ENCODE results near the gene TPSB2.
"Not testable (repeated sequence)": the region's sequence is repeated elsewhere in the genome, so short reads cannot be mapped to it uniquely, and the experiment has no call there.

The TPSB2 gene

GRCh38 chr16:1249031-1249755 is 19.2 kb upstream of the TPSB2 start:
- H3K9me2 ChIP-seq (replicated peaks; ENCODE audit: control insufficient read depth, low read length); H3K27ac ChIP-seq (ENCODE audit: low read depth, low read length); H3F3A ChIP-seq (ENCODE audit: control insufficient read depth, insufficient read depth); H3K4me2 ChIP-seq (ENCODE audit: low read length); H3K4me1 ChIP-seq (ENCODE audit: control insufficient read depth, low read length); H3K27me3 ChIP-seq (ENCODE audit: control insufficient read depth, low read length); H4K20me1 ChIP-seq (ENCODE audit: control insufficient read depth, insufficient read depth, low read depth, low read length); H3K9me3 ChIP-seq (ENCODE audit: control insufficient read depth, insufficient read depth, low read length); H3K4me3 ChIP-seq (ENCODE audit: low read length); H3K36me3 ChIP-seq (ENCODE audit: control insufficient read depth, low read length); H3K79me2 ChIP-seq (ENCODE audit: control insufficient read depth, low read length): not testable (repeated sequence)

- not testable (repeated sequence) for H3K27ac ChIP-seq (ENCODE audit: low read depth, low read length)
Measured at GRCh38 chr16:1247903-1248537, 18.0 kb upstream of the TPSB2 start.

GRCh38 chr16:1245452-1246020 is 15.6 kb upstream of the TPSB2 start:
- H3F3A ChIP-seq (ENCODE audit: control insufficient read depth, insufficient read depth) = no peaks in the 10 kb centered on the region
- H3K27me3 ChIP-seq (ENCODE audit: control insufficient read depth, low read length) = no peaks in the 10 kb centered on the region
- H3K4me2 ChIP-seq (ENCODE audit: low read length) = no peak overlapping the region
- H3K79me2 ChIP-seq (ENCODE audit: control insufficient read depth, low read length) = no peaks in the 10 kb centered on the region
- H3K36me3 ChIP-seq (ENCODE audit: control insufficient read depth, low read length) = no peaks in the 10 kb centered on the region
- no peaks in the 10 kb centered on the region for H3K9me3 ChIP-seq (ENCODE audit: control insufficient read depth, insufficient read depth, low read length)
- H3K9me2 ChIP-seq (replicated peaks; ENCODE audit: control insufficient read depth, low read length) = no peaks in the 10 kb centered on the region
- H3K27ac ChIP-seq (ENCODE audit: low read depth, low read length) = no peak overlapping the region
- TF ChIP-seq EZH2phosphoT487 (IDR thresholded peaks at IDR 0.05; ENCODE audit: borderline replicate concordance, low read length) = no peak
- H3K4me3 ChIP-seq (ENCODE audit: low read length) = no peak overlapping the region
- H4K20me1 ChIP-seq (ENCODE audit: control insufficient read depth, insufficient read depth, low read depth, low read length) = no peaks in the 10 kb centered on the region
- no peaks in the 10 kb centered on the region for H3K4me1 ChIP-seq (ENCODE audit: control insufficient read depth, low read length)

More at GRCh38 chr16:1247903-1248537, 18.0 kb upstream of the TPSB2 start:
- H3K4me2 ChIP-seq (ENCODE audit: low read length); H3K27me3 ChIP-seq (ENCODE audit: control insufficient read depth, low read length); H3F3A ChIP-seq (ENCODE audit: control insufficient read depth, insufficient read depth); H3K4me1 ChIP-seq (ENCODE audit: control insufficient read depth, low read length); H3K4me3 ChIP-seq (ENCODE audit: low read length); H3K79me2 ChIP-seq (ENCODE audit: control insufficient read depth, low read length); H3K36me3 ChIP-seq (ENCODE audit: control insufficient read depth, low read length); H4K20me1 ChIP-seq (ENCODE audit: control insufficient read depth, insufficient read depth, low read depth, low read length); H3K9me2 ChIP-seq (replicated peaks; ENCODE audit: control insufficient read depth, low read length); H3K9me3 ChIP-seq (ENCODE audit: control insufficient read depth, insufficient read depth, low read length): not testable (repeated sequence)

DNA sequence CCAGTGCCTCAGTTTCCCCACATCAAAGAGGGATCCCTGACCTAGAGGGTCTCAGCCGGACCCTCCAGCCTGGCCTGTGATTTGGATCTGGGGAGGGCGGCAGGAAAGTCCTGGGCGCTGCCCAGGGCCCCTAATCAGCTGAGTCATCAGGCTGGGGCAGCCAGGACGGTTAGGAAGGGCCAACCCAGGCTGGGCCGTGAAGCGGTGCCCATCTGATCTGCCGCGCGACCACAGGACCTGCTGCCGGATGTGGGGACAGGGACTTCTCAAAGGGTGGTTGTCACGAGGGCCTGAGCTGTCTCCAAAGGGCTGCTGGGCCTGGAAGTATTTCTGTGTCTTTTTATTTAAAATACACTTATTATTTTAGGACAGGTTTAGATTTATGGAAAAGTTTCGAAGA is 14.9 kb upstream of the TPSB2 start:
- no peaks in the 10 kb centered on the region for H3K4me1 ChIP-seq (ENCODE audit: control insufficient read depth, low read length)
- no peak for TF ChIP-seq CTCF (IDR thresholded peaks at IDR 0.05; ENCODE audit: low read depth, low read length, poor library complexity, severe bottlenecking)
- no peak overlapping the region for H3K27ac ChIP-seq (ENCODE audit: low read depth, low read length)
- no peaks in the 10 kb centered on the region for H3K27me3 ChIP-seq (ENCODE audit: control insufficient read depth, low read length)
- no peaks in the 10 kb centered on the region for H3K79me2 ChIP-seq (ENCODE audit: control insufficient read depth, low read length)
- H3K9me3 ChIP-seq (ENCODE audit: control insufficient read depth, insufficient read depth, low read length) = no peaks in the 10 kb centered on the region
- no peaks in the 10 kb centered on the region for H4K20me1 ChIP-seq (ENCODE audit: control insufficient read depth, insufficient read depth, low read depth, low read length)
- H3F3A ChIP-seq (ENCODE audit: control insufficient read depth, insufficient read depth) = no peaks in the 10 kb centered on the region
- H3K9me2 ChIP-seq (replicated peaks; ENCODE audit: control insufficient read depth, low read length) = no peaks in the 10 kb centered on the region
- no peak overlapping the region for H3K4me2 ChIP-seq (ENCODE audit: low read length)
- H3K36me3 ChIP-seq (ENCODE audit: control insufficient read depth, low read length) = no peaks in the 10 kb centered on the region
- H3K4me3 ChIP-seq (ENCODE audit: low read length) = no peak overlapping the region

DNA sequence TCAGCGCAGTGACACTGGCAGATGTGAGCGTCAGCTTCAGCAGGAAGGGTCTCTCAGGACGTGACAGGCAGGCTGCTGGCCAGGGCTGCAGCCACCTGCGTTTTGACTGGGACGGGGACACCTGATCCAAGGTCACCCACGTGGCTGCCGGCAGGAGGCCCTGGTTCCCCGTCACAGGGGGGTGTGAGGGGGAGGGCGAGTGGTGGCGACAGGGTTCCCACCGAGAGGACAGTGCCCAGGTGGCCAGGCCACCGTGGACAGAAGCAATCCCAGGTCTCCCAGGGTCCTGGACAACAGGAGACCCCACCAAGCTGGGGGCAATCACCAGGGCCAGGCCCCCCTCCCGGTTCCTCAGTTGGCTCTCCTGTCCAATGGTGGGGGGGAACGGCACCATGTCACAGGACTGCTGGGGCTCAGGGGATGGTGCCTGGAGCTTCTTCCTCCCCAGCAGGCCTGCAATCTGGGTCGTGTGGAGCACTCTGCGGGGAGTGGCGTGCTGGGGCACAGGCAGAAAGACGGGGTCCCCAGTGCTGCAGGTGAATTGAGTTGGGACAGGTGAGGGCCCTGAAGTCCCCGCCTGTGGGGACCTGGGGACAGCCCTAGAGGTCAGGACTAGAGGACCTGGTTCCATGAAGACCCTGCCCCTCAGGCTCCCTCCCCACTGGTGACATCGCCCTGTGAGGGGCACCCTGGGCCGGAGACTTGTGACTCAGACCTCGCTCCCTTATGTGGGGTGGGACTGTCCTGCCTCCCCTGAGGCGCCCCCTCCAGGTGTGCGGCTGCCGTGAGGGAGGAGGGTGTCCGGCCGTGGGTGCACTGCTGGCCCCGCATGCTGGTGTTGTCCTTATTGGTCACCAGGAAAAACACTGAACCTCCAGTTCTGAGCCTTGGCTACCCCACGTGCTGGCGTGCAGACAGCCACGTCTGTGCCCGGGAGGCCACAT is 14.2 kb upstream of the TPSB2 start:
- H3K27ac ChIP-seq (ENCODE audit: low read depth, low read length); H3K4me3 ChIP-seq (ENCODE audit: low read length); H3K4me1 ChIP-seq (ENCODE audit: control insufficient read depth, low read length); H3K79me2 ChIP-seq (ENCODE audit: control insufficient read depth, low read length); H3K4me2 ChIP-seq (ENCODE audit: low read length); H3K27me3 ChIP-seq (ENCODE audit: control insufficient read depth, low read length); H3K9me2 ChIP-seq (replicated peaks; ENCODE audit: control insufficient read depth, low read length); H3K9me3 ChIP-seq (ENCODE audit: control insufficient read depth, insufficient read depth, low read length); H4K20me1 ChIP-seq (ENCODE audit: control insufficient read depth, insufficient read depth, low read depth, low read length); H3K36me3 ChIP-seq (ENCODE audit: control insufficient read depth, low read length); H3F3A ChIP-seq (ENCODE audit: control insufficient read depth, insufficient read depth): not testable (repeated sequence)

DNA sequence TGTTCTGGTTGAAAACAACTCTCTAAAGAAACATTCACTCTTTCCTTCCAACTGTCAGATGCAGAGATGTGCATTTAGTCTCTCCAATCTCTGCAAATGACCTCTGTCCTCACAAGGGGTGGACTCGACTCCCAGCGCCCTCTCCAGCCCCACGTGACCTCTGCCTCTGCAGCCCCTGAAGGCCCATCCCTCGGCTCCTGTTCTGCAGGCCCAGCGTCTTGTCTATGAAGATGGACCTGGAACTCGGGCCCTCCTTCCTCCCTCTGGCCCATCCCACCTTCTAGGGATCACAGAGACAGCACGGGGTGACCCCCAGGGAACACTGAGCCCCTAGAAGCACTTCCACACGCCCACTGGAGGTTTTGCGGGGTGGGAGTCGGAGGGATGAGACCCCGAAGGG is 13.4 kb upstream of the TPSB2 start:
- H3K4me2 ChIP-seq (ENCODE audit: low read length); H4K20me1 ChIP-seq (ENCODE audit: control insufficient read depth, insufficient read depth, low read depth, low read length); H3K27me3 ChIP-seq (ENCODE audit: control insufficient read depth, low read length); H3K79me2 ChIP-seq (ENCODE audit: control insufficient read depth, low read length); H3K9me2 ChIP-seq (replicated peaks; ENCODE audit: control insufficient read depth, low read length); H3K27ac ChIP-seq (ENCODE audit: low read depth, low read length); H3K4me1 ChIP-seq (ENCODE audit: control insufficient read depth, low read length); H3F3A ChIP-seq (ENCODE audit: control insufficient read depth, insufficient read depth); H3K4me3 ChIP-seq (ENCODE audit: low read length); H3K9me3 ChIP-seq (ENCODE audit: control insufficient read depth, insufficient read depth, low read length); H3K36me3 ChIP-seq (ENCODE audit: control insufficient read depth, low read length): not testable (repeated sequence)

Data from DOHH2 (cell line).